Panc1 (cell line): Measurements from ENCODE around the gene LRRK1. TPM values are rescaled to one million over a fixed set of nuclear protein-coding genes. Genes with fewer than 3 reads are reported as not detected.
"Not testable (repeated sequence)": the region's sequence is repeated elsewhere in the genome, so short reads cannot be mapped to it uniquely, and the experiment has no call there.

Source experiments
- ATAC-seq: fragments of 200-7000 bp; cut with Tn5 transposase; 2 replicates; pipeline ENCODE4 v1.9.1; 2020; ENCODE audit warnings: mild to moderate bottlenecking, moderate library complexity
- BruUV-seq: library from RNA; stranded (reverse); fragments of 400-500 nt; replicated peaks from 2 replicates; lab custom pipeline; 2021; lab: Mats Ljungman, UMichigan
- CTCF ChIA-PET: fragments of 300-600 bp; sonication (Branson Sonifier 250); formaldehyde crosslinking; loops from one replicate; lab custom pipeline; 2022; ENCODE audit warnings: antibody characterized with exemption; lab: Charles Lee
- POLR2A ChIA-PET: fragments of 300-600 bp; sonication (Branson Sonifier 250); formaldehyde crosslinking; loops from one replicate; lab custom pipeline; 2022; ENCODE audit warnings: antibody characterized with exemption; lab: Charles Lee
- DNase-seq: peaks from one replicate; pipeline ENCODE4 v3.0.0-alpha.2; 2010; ENCODE audit warnings: low read depth, low spot score
- H3K27ac ChIP-seq: 2 replicates; pipeline ENCODE4 v1.5.1; 2011; ENCODE audit warnings: mild to moderate bottlenecking, low read length, inconsistent platforms
- H3K27me3 ChIP-seq: fragments of 200-500 bp; sonication (Bioruptor generic); 2 replicates; pipeline ENCODE4 v1.6.0; 2014; ENCODE audit warnings: low read length, inconsistent platforms; ENCODE audit not compliant: control insufficient read depth, insufficient read depth
- H3K36me3 ChIP-seq: fragments of 200-500 bp; sonication (Bioruptor generic); 2 replicates; pipeline ENCODE4 v1.5.1; 2014; ENCODE audit warnings: inconsistent platforms, mild to moderate bottlenecking, low read length, moderate library complexity; ENCODE audit not compliant: control insufficient read depth, insufficient read depth
- H3K4me1 ChIP-seq: 2 replicates; pipeline ENCODE4 v1.5.1; 2011; ENCODE audit warnings: inconsistent platforms, mild to moderate bottlenecking, low read length, moderate library complexity; ENCODE audit not compliant: control insufficient read depth, insufficient read depth
- H3K4me3 ChIP-seq, 2 experiments: 2 replicates each; pipeline ENCODE4 v1.5.1; 2011 to 2012; ENCODE audit warnings: low read depth in 2 of 2, low read length in 2 of 2, mild to moderate bottlenecking in 2 of 2, inconsistent platforms in 1 of 2, moderate library complexity in 1 of 2
- H3K9me3 ChIP-seq: fragments of 200-500 bp; sonication (Bioruptor generic); 2 replicates; pipeline ENCODE4 v1.5.1; 2014; ENCODE audit warnings: low read depth, mild to moderate bottlenecking, inconsistent platforms, low read length, moderate library complexity; ENCODE audit not compliant: control insufficient read depth, insufficient read depth
- REST ChIP-seq, 2 experiments: IDR thresholded peaks; 2 replicates each; pipeline ENCODE4 v1.6.1; 2011 to 2012; ENCODE audit warnings: low read depth in 2 of 2, control low read depth in 1 of 2, low read length in 1 of 2, mild to moderate bottlenecking in 1 of 2, moderate library complexity in 1 of 2; ENCODE audit not compliant: insufficient read depth in 1 of 2
- in situ Hi-C: cut with HindIII; loops from 2 replicates; pipeline ENCODE4 v1.10.0; 2016; ENCODE audit warnings: low sequenced_read_pairs, low pct_unique_long_range_greater_than_20kb
- intact Hi-C: fragments of 100-400 bp; cut with micrococcal nuclease; formaldehyde crosslinking; loops from one replicate; pipeline ENCODE4 v1.10.0; 2022; ENCODE audit not compliant: unreplicated experiment
- total RNA-seq: library from RNA; stranded (reverse); gene quantifications from one replicate; pipeline ENCODE4 v1.2.1, GENCODE V29; 2021; ENCODE audit not compliant: unreplicated experiment
- TF ChIP-seq, protein P1 (sequence below): fragments of 450-650 bp; IDR thresholded peaks from 2 replicates; pipeline ENCODE4 v1.5.1; 2017; ENCODE audit warnings: mild to moderate bottlenecking

Gene LRRK1
- total RNA-seq, 1 experiment from 2014 or later = 88.0 TPM

GRCh38 chr15:101071651-101072050 lies 152.5 kb downstream of the LRRK1 start:
- peaks cover 6% of the 10 kb centered on the region; the same call in 1 of the 2 replicates for H3K4me1 ChIP-seq
- no peak overlapping the region for H3K4me3 ChIP-seq
- BruUV-seq = no TSS peak
- ChIA-PET CTCF (no interaction called here), POLR2A (no interaction called here)
- in situ Hi-C loops (no loop called here), intact Hi-C loops (no loop called here)
- H3K27ac ChIP-seq = no peak overlapping the region
- no peaks in the 10 kb centered on the region for H3K27me3 ChIP-seq
- DNase-seq (no peak), ATAC-seq (no peak)
- no peaks in the 10 kb centered on the region for H3K9me3 ChIP-seq
- TF ChIP-seq, protein P1, sequence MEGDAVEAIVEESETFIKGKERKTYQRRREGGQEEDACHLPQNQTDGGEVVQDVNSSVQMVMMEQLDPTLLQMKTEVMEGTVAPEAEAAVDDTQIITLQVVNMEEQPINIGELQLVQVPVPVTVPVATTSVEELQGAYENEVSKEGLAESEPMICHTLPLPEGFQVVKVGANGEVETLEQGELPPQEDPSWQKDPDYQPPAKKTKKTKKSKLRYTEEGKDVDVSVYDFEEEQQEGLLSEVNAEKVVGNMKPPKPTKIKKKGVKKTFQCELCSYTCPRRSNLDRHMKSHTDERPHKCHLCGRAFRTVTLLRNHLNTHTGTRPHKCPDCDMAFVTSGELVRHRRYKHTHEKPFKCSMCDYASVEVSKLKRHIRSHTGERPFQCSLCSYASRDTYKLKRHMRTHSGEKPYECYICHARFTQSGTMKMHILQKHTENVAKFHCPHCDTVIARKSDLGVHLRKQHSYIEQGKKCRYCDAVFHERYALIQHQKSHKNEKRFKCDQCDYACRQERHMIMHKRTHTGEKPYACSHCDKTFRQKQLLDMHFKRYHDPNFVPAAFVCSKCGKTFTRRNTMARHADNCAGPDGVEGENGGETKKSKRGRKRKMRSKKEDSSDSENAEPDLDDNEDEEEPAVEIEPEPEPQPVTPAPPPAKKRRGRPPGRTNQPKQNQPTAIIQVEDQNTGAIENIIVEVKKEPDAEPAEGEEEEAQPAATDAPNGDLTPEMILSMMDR = no peak
- no peak for TF ChIP-seq REST (IDR thresholded peaks at IDR 0.05; ENCODE audit: insufficient read depth in 1 of 2, low read depth in 2 of 2, low read length in 1 of 2)
- H3K36me3 ChIP-seq = no peaks in the 10 kb centered on the region

GRCh38 chr15:101072235-101072634 lies 153.1 kb downstream of the LRRK1 start:
- H3K4me3 ChIP-seq, H3K9me3 ChIP-seq, intact Hi-C loops, in situ Hi-C loops, DNase-seq, H3K27ac ChIP-seq, CTCF ChIA-PET, POLR2A ChIA-PET, H3K36me3 ChIP-seq, ATAC-seq, H3K27me3 ChIP-seq, H3K4me1 ChIP-seq: not testable (repeated sequence)
- BruUV-seq = TSS peak; percentile 18

GRCh38 chr15:101077806-101078668 lies 158.9 kb downstream of the LRRK1 start:
- CTCF ChIA-PET, ATAC-seq, H3K4me1 ChIP-seq, H3K27ac ChIP-seq, H3K36me3 ChIP-seq, intact Hi-C loops, POLR2A ChIA-PET, in situ Hi-C loops, DNase-seq, H3K27me3 ChIP-seq, H3K4me3 ChIP-seq, H3K9me3 ChIP-seq: not testable (repeated sequence)
- BruUV-seq = TSS peak; percentile 42
